Neural progenitor cell (in vitro differentiated cells): ENCODE measurements around the gene MISP3. TPM values are rescaled to one million over a fixed set of nuclear protein-coding genes. Genes with fewer than 3 reads are reported as not detected.
"Not testable (repeated sequence)": the region's sequence is repeated elsewhere in the genome, so short reads cannot be mapped to it uniquely, and the experiment has no call there.

Experiments used
- DNase-seq: peaks from one replicate; pipeline ENCODE4 v3.0.0-alpha.2; 2016; ENCODE audit warnings: low spot score
- H2AFZ ChIP-seq: fragments of 200-600 bp; sonication (generic); replicated peaks from 2 replicates; pipeline ENCODE4 v1.6.1; 2016; ENCODE audit warnings: antibody characterized with exemption
- H3F3A ChIP-seq: fragments of 200-600 bp; sonication (generic); 2 replicates; pipeline ENCODE4 v1.6.1; 2016; ENCODE audit warnings: antibody characterized with exemption, low read depth
- H3K27ac ChIP-seq: fragments of 200-600 bp; sonication (generic); 2 replicates; pipeline ENCODE4 v1.5.1; 2016; ENCODE audit warnings: mild to moderate bottlenecking
- H3K27me3 ChIP-seq: fragments of 200-600 bp; sonication (generic); 2 replicates; pipeline ENCODE4 v1.6.1; 2016; ENCODE audit warnings: mild to moderate bottlenecking, moderate library complexity
- H3K36me3 ChIP-seq: fragments of 200-600 bp; sonication (generic); 2 replicates; pipeline ENCODE4 v1.5.1; 2016
- H3K4me1 ChIP-seq: fragments of 200-600 bp; sonication (generic); 2 replicates; pipeline ENCODE4 v1.6.1; 2016; ENCODE audit warnings: mixed run types
- H3K4me2 ChIP-seq: fragments of 200-600 bp; sonication (generic); 2 replicates; pipeline ENCODE4 v1.6.1; 2016
- H3K4me3 ChIP-seq: fragments of 200-600 bp; sonication (generic); 2 replicates; pipeline ENCODE4 v1.5.1; 2016
- H3K79me2 ChIP-seq: fragments of 200-600 bp; sonication (generic); 2 replicates; pipeline ENCODE4 v1.6.1; 2016; ENCODE audit warnings: low read depth
- H3K9ac ChIP-seq: fragments of 200-600 bp; sonication (generic); 2 replicates; pipeline ENCODE4 v1.6.1; 2016
- H3K9me3 ChIP-seq: fragments of 200-600 bp; sonication (generic); 2 replicates; pipeline ENCODE4 v1.5.1; 2016; ENCODE audit warnings: low read depth
- H4K20me1 ChIP-seq: fragments of 200-600 bp; sonication (generic); 2 replicates; pipeline ENCODE4 v1.6.1; 2016; ENCODE audit warnings: low read depth
- H3K27ac Mint-ChIP-seq: 3 replicates; pipeline ENCODE4 v1.8.0; 2021; ENCODE audit warnings: mixed read lengths
- H3K27me3 Mint-ChIP-seq: 2 replicates; pipeline ENCODE4 v1.8.0; 2022; ENCODE audit warnings: low read depth, mild to moderate bottlenecking, inconsistent platforms, moderate library complexity, mixed read lengths; ENCODE audit not compliant: insufficient read depth
- H3K36me3 Mint-ChIP-seq: 3 replicates; pipeline ENCODE4 v1.8.0; 2021; ENCODE audit warnings: mixed read lengths
- H3K4me1 Mint-ChIP-seq: 3 replicates; pipeline ENCODE4 v1.8.0; 2021; ENCODE audit warnings: mixed read lengths
- H3K4me3 Mint-ChIP-seq: 3 replicates; pipeline ENCODE4 v1.8.0; 2021; ENCODE audit warnings: mild to moderate bottlenecking, moderate library complexity, mixed read lengths
- H3K9me3 Mint-ChIP-seq: 3 replicates; pipeline ENCODE4 v1.8.0; 2020; ENCODE audit warnings: mixed read lengths
- CTCF ChIP-seq: fragments of 200-600 bp; sonication (generic); IDR thresholded peaks from 2 replicates; pipeline ENCODE4 v1.5.1; 2017; ENCODE audit warnings: antibody characterized with exemption, mild to moderate bottlenecking
- EZH2 ChIP-seq: fragments of 200-600 bp; sonication (generic); IDR thresholded peaks from 2 replicates; pipeline ENCODE4 v1.6.1; 2017; ENCODE audit warnings: antibody characterized with exemption, mild to moderate bottlenecking, moderate library complexity
- EZH2phosphoT487 ChIP-seq: fragments of 200-600 bp; sonication (generic); IDR thresholded peaks from 2 replicates; pipeline ENCODE4 v1.6.1; 2017; ENCODE audit warnings: antibody characterized with exemption
- total RNA-seq: library from RNA; depleted of rRNA; stranded (reverse); fragments of >200 nt; gene quantifications from 2 replicates; pipeline ENCODE4 v1.2.3, GENCODE V29; 2015; ENCODE audit warnings: low replicate concordance

The MISP3 gene
- total RNA-seq, 1 donor from 2014 or later = not detected

GRCh38 chr19:14035706-14036105 is 36.9 kb upstream of the MISP3 start:
- Histone ChIP-seq H3K27ac (no peak overlapping the region), H4K20me1 (no peaks in the 10 kb centered on the region), H3K27me3 (peaks cover 18% of the 10 kb centered on the region), H3K4me3 (no peak overlapping the region), H3K79me2 (no peaks in the 10 kb centered on the region), H3K4me1 (peaks cover 6% of the 10 kb centered on the region), H3K4me2 (no peak overlapping the region), H3K36me3 (no peaks in the 10 kb centered on the region), H3K9ac (no peak overlapping the region), H3K9me3 (no peaks in the 10 kb centered on the region), H2AFZ (no peak overlapping the region), H3F3A (peaks cover 6% of the 10 kb centered on the region)
- no peak for DNase-seq
- Mint-ChIP-seq H3K27me3 (peaks cover 6% of the 10 kb centered on the region), H3K36me3 (no peaks in the 10 kb centered on the region), H3K27ac (no peak overlapping the region), H3K4me3 (no peak overlapping the region), H3K9me3 (no peaks in the 10 kb centered on the region), H3K4me1 (peaks cover 8% of the 10 kb centered on the region)
- no peak for TF ChIP-seq EZH2phosphoT487
- no peak for TF ChIP-seq EZH2
- no peak for TF ChIP-seq CTCF

- H3K9ac ChIP-seq = no peak overlapping the region
- H3F3A ChIP-seq = no peaks in the 10 kb centered on the region
- no peak for DNase-seq
- H3K4me3 ChIP-seq = no peak overlapping the region
- H3K79me2 ChIP-seq = no peaks in the 10 kb centered on the region
- no peak overlapping the region for H3K27ac ChIP-seq
- no peak overlapping the region for H3K4me3 Mint-ChIP-seq
- TF ChIP-seq CTCF = no peak
- no peak for TF ChIP-seq EZH2
- TF ChIP-seq EZH2phosphoT487 = no peak
- peaks cover 6% of the 10 kb centered on the region for H3K4me1 Mint-ChIP-seq
- no peaks in the 10 kb centered on the region for H3K27me3 ChIP-seq
- no peaks in the 10 kb centered on the region for H3K9me3 ChIP-seq
- peaks cover 2% of the 10 kb centered on the region for H3K27me3 Mint-ChIP-seq
- H3K36me3 Mint-ChIP-seq = no peaks in the 10 kb centered on the region
- no peaks in the 10 kb centered on the region for H3K9me3 Mint-ChIP-seq
- no peak overlapping the region for H3K4me2 ChIP-seq
- H3K4me1 ChIP-seq = no peaks in the 10 kb centered on the region
- H2AFZ ChIP-seq = no peak overlapping the region
- H3K36me3 ChIP-seq = no peaks in the 10 kb centered on the region
- no peaks in the 10 kb centered on the region for H4K20me1 ChIP-seq
- H3K27ac Mint-ChIP-seq = no peak overlapping the region
Observed at GRCh38 chr19:14039181-14039580, 33.4 kb upstream of the MISP3 start.

- peak; percentile 72 for TF ChIP-seq CTCF
- not testable (repeated sequence) for H3K4me1 ChIP-seq, H3K36me3 ChIP-seq, H3K4me2 ChIP-seq, H3K27me3 Mint-ChIP-seq, H3K9me3 ChIP-seq, H3K4me3 Mint-ChIP-seq, H3K27me3 ChIP-seq, H3K4me3 ChIP-seq, H4K20me1 ChIP-seq, H3K27ac ChIP-seq, H3K9me3 Mint-ChIP-seq, H3K9ac ChIP-seq, H3K4me1 Mint-ChIP-seq, H3K36me3 Mint-ChIP-seq, H3F3A ChIP-seq, H3K79me2 ChIP-seq
- peak; percentile 81 for DNase-seq
- peak overlapping the region; percentile 84 for H2AFZ ChIP-seq
- peak overlapping the region; percentile 81 for H3K27ac Mint-ChIP-seq
Observed at GRCh38 chr19:14042659-14043608, 29.7 kb upstream of the MISP3 start.

GRCh38 chr19:14047866-14048265 is 24.7 kb upstream of the MISP3 start:
- H3K27me3 Mint-ChIP-seq, H4K20me1 ChIP-seq, H3K36me3 ChIP-seq, H3K79me2 ChIP-seq, H3K4me1 ChIP-seq, H3K9ac ChIP-seq, DNase-seq, H3K36me3 Mint-ChIP-seq, H3K4me1 Mint-ChIP-seq, H3K4me3 Mint-ChIP-seq, H3K4me3 ChIP-seq, H3K9me3 Mint-ChIP-seq, H3F3A ChIP-seq, H3K27ac ChIP-seq, H3K27ac Mint-ChIP-seq, H3K9me3 ChIP-seq, H3K27me3 ChIP-seq, H2AFZ ChIP-seq, H3K4me2 ChIP-seq: not testable (repeated sequence)
